Raji (cell line): ENCODE data around the gene DRC1.

Experiments
- POLR2A ChIP-seq: IDR thresholded peaks from 2 replicates; pipeline ENCODE4 v1.6.1; 2011; ENCODE audit warnings: low read depth, low read length, control low read depth; ENCODE audit not compliant: insufficient read depth

The DRC1 gene

DNA sequence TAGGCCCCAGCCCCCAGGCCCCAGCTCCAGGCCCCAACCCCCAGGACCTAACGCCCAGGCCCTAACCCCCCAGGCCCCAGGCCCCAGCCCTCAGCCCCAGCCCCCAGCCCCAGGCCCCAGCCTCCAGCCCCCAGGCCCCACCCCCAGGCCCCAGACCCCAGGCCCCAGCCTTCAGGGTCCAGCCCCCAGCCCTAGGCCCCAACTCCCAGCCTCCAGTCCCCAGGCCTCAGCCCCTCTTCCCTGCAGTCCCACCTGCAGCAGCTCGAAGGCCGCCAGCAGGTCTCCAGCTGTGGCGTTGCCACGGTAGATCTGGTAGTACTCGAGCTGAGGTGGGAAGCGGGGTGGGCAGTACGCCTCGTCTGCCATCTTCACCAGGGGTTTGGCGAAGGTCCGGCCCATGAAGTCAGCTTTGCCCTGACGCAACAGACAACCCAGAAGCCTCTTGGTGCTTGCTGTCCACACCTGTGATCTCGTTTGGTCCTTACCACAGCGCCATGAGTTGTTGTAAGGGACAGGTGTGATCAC, 72.6 kb downstream of the DRC1 start:
- TF ChIP-seq POLR2A, result no peak

GRCh38 chr2:26475037-26475436, 73.3 kb downstream of the DRC1 start:
- no peak for TF ChIP-seq POLR2A

- no peak for TF ChIP-seq POLR2A
Measured at GRCh38 chr2:26475832-26476501, 74.2 kb downstream of the DRC1 start.

DNA sequence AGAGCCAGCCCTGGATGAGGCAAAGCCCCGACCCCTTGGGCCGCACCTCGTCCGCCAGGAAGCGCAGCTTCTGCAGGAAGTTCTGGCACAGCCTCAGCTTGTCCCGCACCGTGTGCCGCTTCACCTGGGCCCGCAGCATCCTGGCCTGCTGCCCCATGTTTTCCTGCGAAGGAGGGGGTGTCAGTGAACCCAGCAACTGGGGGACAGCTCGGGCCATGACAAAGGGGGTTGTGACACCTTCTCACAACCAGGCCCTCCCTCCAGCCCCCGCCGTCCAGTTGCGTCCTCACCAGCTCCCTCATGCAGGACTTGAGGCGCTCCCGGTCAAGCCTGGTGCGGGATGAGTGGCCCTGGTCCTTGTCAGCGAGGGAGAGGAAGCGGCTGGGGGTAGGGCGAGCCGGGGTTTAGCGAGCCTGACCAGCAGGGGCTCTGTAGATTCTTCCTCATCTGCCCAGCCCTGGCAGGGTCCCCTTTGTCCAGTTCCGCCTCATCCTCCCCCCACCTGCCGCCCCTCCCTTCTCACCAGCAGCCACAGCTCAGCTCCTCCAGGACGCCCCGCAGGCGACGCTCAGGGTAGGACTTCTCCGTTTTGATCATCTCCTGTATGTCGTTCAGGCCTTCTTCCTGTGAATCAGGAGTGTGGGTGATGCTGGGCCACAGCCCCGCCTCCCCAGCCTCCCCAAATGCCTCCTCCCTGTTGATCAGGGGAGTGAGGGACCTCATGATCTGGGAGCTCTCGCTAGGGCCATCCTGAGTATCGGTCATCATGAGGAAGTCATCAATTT, 75.6 kb downstream of the DRC1 start:
- TF ChIP-seq POLR2A, result no peak

DNA sequence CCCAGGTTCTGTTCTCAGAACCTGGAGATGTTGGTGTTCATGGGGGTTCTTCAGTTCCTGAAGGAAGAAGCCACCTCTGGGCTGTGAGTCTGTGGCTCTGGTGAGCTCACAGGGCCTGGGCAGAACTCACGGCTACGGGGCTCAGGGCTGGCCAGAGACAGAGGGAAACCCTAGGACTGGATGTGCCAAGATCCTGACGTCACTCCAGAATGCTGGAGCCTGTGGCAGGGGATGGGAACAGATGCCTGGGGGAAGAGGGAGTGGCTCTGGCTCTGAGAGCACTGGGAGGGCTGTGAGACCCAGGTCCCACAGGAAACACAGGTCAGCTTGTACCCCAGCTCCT, 76.2 kb downstream of the DRC1 start, which contains the start of gene OTOF:
Gene OTOF (minus strand): TSS at position 214 of the 343 bp plus-strand sequence.
- TF ChIP-seq POLR2A, result no peak

GRCh38 chr2:26478366-26478765, 76.6 kb downstream of the DRC1 start:
- TF ChIP-seq POLR2A, result no peak

DNA sequence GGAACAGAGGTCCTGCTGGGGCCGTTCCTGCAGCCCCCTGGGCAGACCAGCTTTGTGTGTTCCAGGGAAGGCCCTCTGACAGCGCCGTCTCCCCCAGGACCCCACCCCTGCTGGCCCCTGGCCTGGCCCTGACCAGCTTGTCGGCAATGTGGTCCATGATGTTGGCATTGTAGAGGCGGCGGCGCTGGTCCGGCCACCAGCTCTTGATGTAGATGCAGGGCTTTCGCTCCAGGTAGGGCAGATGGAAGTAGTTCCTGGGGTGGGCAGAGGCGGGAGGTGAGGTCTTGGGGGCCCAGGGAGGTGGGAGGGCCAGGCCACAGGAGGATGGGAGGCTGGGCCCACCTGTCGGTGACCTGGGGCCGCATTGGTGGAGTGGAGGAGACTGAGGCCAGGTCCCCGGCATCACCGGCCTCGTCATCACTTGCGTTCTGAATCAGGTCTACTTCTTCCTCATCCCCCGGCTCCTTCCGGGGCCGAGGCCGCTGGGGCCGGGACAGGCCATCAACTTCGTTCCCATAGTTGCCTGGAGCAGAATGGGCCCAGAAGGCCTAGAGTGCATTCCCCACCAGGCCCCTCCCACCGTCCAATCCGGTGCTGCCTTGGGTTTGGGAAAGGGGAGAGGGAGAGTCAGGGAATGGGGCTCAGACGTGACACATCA, 77.5 kb downstream of the DRC1 start:
- TF ChIP-seq POLR2A, result no peak

DNA sequence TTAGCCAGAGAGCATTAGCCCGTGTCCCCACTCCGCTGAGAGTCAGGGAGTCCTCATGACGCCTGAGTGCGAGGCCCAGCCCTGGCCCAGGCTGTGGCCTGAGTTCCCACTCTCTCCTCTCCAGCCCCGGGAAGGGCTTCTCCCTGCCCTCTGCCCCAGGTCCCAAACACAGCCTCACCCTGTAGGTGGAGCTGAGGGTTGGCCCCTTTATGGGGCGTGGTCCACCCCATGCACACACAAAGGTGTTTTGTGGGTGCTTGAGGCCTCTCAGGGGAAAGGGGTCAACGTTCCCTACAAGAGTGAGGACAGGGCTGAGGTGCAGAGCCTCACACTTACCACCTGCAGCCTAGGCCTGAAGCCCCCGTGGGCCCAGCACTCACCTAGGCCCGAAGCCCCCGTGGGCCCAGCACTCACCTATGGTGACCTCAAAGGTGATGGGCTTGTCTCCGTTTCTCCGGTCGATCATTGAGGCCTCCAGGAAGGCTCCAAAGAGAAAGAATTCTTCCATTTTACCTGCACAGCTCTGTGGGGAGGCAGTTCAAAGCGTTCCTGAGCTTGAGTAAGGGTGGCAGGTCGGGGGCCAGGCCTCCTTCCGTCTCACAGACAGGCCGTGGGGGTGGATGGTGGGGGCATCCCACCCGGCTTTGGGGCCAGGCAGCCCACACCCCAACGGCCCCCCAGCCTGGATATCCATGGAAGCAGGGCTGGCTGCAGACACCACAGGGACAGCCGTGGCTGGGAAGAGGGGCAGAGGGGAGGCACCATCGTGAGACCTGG, 78.3 kb downstream of the DRC1 start:
- no peak for TF ChIP-seq POLR2A

DNA sequence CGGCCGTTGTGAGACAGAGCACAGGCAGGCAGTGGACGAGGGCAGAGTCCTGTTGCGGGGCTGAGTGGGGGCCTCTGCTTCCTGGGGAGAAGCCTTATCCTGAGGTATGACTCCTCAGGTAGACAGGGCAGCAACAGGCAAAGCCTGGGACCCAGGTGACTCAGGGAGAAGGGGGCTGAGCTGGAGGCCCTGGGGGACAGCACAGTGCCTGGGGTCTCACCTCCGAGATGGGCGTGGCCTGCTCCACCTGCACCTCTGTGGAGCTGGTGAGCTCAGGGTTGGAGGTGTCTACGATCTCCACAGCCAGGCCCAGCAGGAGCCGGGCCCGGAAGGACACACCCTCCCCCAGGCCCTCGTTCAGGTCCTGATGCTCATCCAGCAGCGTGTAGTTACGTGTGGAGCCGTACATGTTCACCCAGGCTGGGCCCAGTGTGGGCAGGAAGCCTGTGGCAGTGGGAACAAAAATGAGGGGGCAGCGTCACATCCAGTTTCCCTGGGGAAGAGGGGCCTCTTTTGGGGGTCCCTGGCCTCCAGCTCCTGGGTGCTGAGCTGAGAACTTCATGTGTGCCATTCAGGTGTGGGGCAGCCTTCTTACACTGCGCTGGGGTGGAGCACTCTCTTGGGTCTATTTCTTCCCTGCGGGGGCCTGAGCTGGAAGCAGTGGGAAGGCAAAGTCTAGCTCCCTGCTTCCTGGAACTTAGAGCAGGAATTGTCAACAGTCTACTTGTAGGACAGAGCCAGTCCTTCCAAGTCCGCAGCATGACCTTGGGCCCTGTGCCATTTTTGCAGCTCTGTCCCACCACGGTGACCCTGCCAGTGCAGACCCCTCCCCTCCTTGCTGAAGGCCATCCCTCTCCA, 79.1 kb downstream of the DRC1 start:
- no peak for TF ChIP-seq POLR2A

DNA sequence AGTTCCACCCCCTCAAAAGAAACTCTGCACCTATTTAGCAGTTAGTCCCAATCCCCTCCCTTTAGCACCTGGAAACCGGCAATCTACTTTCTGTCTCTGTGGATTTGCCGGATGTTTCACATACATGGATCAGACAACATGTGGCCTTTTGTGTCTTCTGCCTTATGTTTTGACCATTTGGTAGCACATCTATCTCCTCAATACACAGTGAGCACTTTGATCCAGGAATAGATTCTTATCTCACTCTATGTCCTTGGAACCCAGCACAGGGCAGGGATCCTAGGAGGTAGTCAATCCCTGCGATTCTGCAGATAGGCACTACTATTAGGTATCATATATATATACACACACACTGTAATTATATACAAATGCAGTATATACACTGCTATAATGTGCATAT, 80.0 kb downstream of the DRC1 start:
- no peak for TF ChIP-seq POLR2A

DNA sequence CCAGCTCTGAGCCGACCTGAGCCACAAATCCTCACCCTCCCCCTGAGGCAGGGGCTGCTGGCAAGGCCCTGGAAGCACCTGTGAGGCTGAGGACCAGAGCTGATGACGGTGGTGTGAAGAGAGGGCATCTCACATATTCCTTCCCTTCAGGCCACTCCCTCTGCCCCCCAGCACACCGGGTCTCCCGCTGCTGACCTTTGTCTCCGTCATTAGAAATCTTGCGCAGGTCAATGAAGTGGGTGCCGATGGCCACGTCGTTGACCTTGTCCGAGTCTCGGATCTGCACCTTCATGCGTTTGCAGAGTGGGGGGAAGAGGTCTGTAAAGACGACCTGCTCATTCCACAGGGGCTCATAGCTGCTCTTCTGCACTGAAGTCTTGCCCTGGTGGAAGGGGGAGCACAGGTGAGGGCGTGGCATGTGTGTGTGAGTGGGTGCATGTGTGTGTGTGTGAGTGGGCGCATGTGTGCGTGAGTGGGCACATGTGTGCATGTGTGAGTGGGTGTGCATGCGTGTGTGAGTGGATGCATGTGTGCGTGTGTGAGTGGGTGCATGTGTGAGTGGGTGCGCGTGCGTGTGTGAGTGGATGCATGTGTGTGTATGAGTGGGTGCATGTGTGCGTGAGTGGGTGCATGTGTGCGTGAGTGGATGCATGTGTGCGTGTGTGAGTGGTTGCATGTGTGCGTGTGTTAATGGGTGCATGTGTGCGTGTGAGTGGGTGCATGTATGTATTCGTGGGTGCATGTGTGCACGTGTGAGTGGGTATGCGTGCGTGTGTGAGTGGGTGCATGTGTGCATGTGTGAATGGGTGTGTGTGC, 80.7 kb downstream of the DRC1 start:
- no peak for TF ChIP-seq POLR2A

- TF ChIP-seq POLR2A, result no peak
Measured at GRCh38 chr2:26483027-26483326, 81.3 kb downstream of the DRC1 start.

DNA sequence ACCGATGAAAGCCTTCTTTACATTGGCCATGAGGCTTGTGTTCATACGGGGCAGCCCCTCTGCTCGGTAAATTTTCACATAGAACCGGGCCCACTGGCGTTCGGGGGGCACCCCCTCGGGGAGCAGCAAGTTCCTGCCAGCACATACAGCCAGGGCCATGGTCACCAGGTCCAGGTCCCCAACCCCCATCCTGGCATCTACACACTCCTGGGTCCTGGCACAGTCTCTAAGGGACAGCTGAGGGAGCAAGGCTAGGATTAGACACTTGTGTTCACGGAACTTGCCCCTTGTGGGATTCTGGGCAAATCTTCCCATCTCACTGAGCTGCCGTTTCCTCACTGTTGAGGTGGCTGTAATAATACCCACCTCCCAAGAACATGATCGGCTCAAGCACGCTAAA, 81.8 kb downstream of the DRC1 start:
- TF ChIP-seq POLR2A, result no peak
